ENCODE measurements around the gene CACNA2D3. TPM values are rescaled to one million over a fixed set of nuclear protein-coding genes. Genes with fewer than 3 reads are reported as not detected.
A peak's percentile ranks its signal among the peaks of the same experiment; 100 is the strongest.

CACNA2D3 gene
- total RNA-seq, 8 experiments from 2014 or later = 0.49 to 20.7 (median 9.7) TPM; not detected in 1

- in situ Hi-C loops (cut with MboI; ENCODE audit: low pct_unique_long_range_greater_than_20kb in 2 of 9, low sequenced_read_pairs in 9 of 9, unreplicated experiment in 9 of 9) = no loop called here
- H3K4me1 ChIP-seq (replicated peaks in 1 of 2) = peaks cover 8 to 16% of the 10 kb centered on the region in 2 donors
- no peak overlapping the region for H3K4me3 ChIP-seq
- H3K27ac ChIP-seq = no peak overlapping the region
- ATAC-seq (replicated peaks in 6 of 8) = peak; percentile 37 to 90 (median 67)
- 12 to 83% (median 25%) methylated on average over 1 to 5 of the region's 6 CpGs; no CpG with 5 or more reads in 4 of the 10 experiments for WGBS, 10 experiments
These were observed 65.9 kb downstream of the CACNA2D3 start for GRCh38 chr3:54188176-54188791.

GRCh38 chr3:54191220-54191619, 68.9 kb downstream of the CACNA2D3 start:
- no peak overlapping the region for H3K4me3 ChIP-seq
- H3K4me1 ChIP-seq (replicated peaks in 1 of 2) = peaks cover 9 to 22% of the 10 kb centered on the region in 2 donors
- no peak for ATAC-seq (replicated peaks in 6 of 8)
- 20 to 100% (median 67%) methylated on average over 1 to 4 of the region's 4 CpGs; no CpG with 5 or more reads in 3 of the 10 experiments for WGBS, 10 experiments
- H3K27ac ChIP-seq = no peak overlapping the region
- in situ Hi-C loops (cut with MboI; ENCODE audit: low pct_unique_long_range_greater_than_20kb in 2 of 9, low sequenced_read_pairs in 9 of 9, unreplicated experiment in 9 of 9) = no loop called here

GRCh38 chr3:54192026-54192425, 69.7 kb downstream of the CACNA2D3 start:
- 0 to 86% (median 20%) methylated on average over 1 of the region's 1 CpG; no CpG with 5 or more reads in 3 of the 10 experiments for WGBS, 10 experiments
- ATAC-seq (replicated peaks in 6 of 8) = no peak

GRCh38 chr3:54193093-54193492, 70.7 kb downstream of the CACNA2D3 start:
- 33 to 100% (median 75%) methylated on average over 1 of the region's 1 CpG; no CpG with 5 or more reads in 5 of the 10 experiments for WGBS, 10 experiments
- in situ Hi-C loops (cut with MboI; ENCODE audit: low pct_unique_long_range_greater_than_20kb in 2 of 9, low sequenced_read_pairs in 9 of 9, unreplicated experiment in 9 of 9) = no loop called here
- ATAC-seq (replicated peaks in 6 of 8) = no peak
- peaks cover 17 to 29% of the 10 kb centered on the region in 2 donors for H3K4me1 ChIP-seq (replicated peaks in 1 of 2)
- no peak overlapping the region for H3K4me3 ChIP-seq
- H3K27ac ChIP-seq = no peak overlapping the region

More at GRCh38 chr3:54192026-54192425, 69.7 kb downstream of the CACNA2D3 start:
- Histone ChIP-seq H3K27ac (no peak overlapping the region), H3K4me1 (replicated peaks in 1 of 2) (peaks cover 13 to 27% of the 10 kb centered on the region in 2 donors), H3K4me3 (no peak overlapping the region)
- in situ Hi-C loops (cut with MboI; ENCODE audit: low pct_unique_long_range_greater_than_20kb in 2 of 9, low sequenced_read_pairs in 9 of 9, unreplicated experiment in 9 of 9) = no loop called here

DNA sequence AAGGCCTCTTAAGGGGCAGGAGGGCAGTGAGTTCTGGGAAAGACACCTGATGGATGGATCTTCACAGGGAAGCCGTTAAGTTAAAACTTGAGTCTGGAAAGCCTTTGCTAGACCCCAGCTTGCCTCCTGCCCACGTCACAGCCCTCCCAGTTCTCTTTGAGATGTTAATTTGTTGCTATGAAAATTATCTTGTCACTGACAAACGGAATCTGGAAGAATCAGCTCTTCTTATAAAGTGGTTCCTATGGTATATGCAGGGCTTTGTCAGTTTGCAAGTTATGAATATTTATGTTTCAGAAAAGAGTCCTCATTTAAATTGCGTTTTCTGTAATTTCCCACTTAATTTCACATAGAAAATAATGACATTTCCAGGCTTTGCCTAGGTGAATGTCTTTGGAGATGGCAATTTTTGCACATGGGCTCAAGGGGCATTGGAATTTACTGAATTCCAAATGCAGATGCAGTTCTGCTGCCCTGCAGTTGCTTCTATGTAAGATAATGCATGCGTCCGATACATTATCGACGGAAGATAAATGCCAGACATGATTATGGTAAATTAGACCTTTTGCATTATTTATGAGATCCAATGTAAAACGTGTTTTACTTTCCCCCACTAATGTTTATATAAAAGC, 74.1 kb downstream of the CACNA2D3 start:
- no peak overlapping the region for H3K4me3 ChIP-seq
- WGBS, 10 experiments = 3 to 59% (median 27%) methylated on average over 3 to 7 of the region's 9 CpGs; no CpG with 5 or more reads in 1 of the 10 experiments
- peak in 5 of 8 experiments; percentile 17 to 79 (median 53) for ATAC-seq (replicated peaks in 6 of 8)
- in situ Hi-C loops (cut with MboI; ENCODE audit: low pct_unique_long_range_greater_than_20kb in 2 of 9, low sequenced_read_pairs in 9 of 9, unreplicated experiment in 9 of 9) = no loop called here
- peaks cover 24 to 31% of the 10 kb centered on the region in 2 donors for H3K4me1 ChIP-seq (replicated peaks in 1 of 2)
- H3K27ac ChIP-seq = no peak overlapping the region

GRCh38 chr3:54197509-54197908, 75.2 kb downstream of the CACNA2D3 start:
- WGBS, 10 experiments = 19 to 100% (median 80%) methylated on average over 2 to 6 of the region's 6 CpGs; no CpG with 5 or more reads in 3 of the 10 experiments
- ATAC-seq (replicated peaks in 6 of 8) = no peak
- in situ Hi-C loops (cut with MboI; ENCODE audit: low pct_unique_long_range_greater_than_20kb in 2 of 9, low sequenced_read_pairs in 9 of 9, unreplicated experiment in 9 of 9) = no loop called here
- Histone ChIP-seq H3K27ac (no peak overlapping the region), H3K4me3 (no peak overlapping the region), H3K4me1 (replicated peaks in 1 of 2) (peaks cover 20 to 33% of the 10 kb centered on the region in 2 donors)

DNA sequence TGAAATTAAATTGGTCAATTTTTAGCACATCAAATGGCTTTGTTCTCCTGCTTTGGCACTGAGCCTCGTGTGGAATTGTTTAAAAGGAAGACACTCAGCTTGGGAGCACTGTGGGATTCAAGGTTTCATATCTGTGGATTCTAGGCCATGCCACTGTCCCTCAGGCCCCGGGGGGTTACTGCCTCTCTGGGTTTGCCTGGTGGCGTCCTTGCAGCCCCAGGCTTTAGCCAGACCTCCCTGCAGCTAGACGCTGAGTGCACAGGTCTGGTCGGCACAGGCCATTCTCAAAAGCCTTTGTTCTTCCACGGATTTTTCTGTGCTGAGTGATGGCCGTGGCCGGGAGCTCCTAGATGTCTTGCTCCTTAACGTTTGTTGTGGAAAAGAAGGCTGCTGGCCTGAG, 76.2 kb downstream of the CACNA2D3 start:
- ATAC-seq (replicated peaks in 6 of 8) = peak in 6 of 8 experiments; percentile 41 to 93 (median 81)
- Histone ChIP-seq H3K4me3 (no peak overlapping the region), H3K4me1 (replicated peaks in 1 of 2) (peaks cover 23 to 38% of the 10 kb centered on the region in 2 donors), H3K27ac (no peak overlapping the region)
- 24 to 68% (median 36%) methylated on average over 3 to 7 of the region's 9 CpGs; no CpG with 5 or more reads in 1 of the 10 experiments for WGBS, 10 experiments
- in situ Hi-C loops (cut with MboI; ENCODE audit: low pct_unique_long_range_greater_than_20kb in 2 of 9, low sequenced_read_pairs in 9 of 9, unreplicated experiment in 9 of 9) = no loop called here

GRCh38 chr3:54202054-54202453, 79.7 kb downstream of the CACNA2D3 start:
- ATAC-seq (replicated peaks in 6 of 8) = peak in 5 of 8 experiments; percentile 38 to 67 (median 59)
- H3K4me1 ChIP-seq (replicated peaks in 1 of 2) = peaks cover 18 to 27% of the 10 kb centered on the region in 2 donors
- 0 to 87% (median 65%) methylated on average over 1 to 5 of the region's 5 CpGs; no CpG with 5 or more reads in 2 of the 10 experiments for WGBS, 10 experiments
- H3K4me3 ChIP-seq = no peak overlapping the region
- in situ Hi-C loops (cut with MboI; ENCODE audit: low pct_unique_long_range_greater_than_20kb in 2 of 9, low sequenced_read_pairs in 9 of 9, unreplicated experiment in 9 of 9) = no loop called here
- peak overlapping the region in 1 of 2 donors; percentile 9 for H3K27ac ChIP-seq

DNA sequence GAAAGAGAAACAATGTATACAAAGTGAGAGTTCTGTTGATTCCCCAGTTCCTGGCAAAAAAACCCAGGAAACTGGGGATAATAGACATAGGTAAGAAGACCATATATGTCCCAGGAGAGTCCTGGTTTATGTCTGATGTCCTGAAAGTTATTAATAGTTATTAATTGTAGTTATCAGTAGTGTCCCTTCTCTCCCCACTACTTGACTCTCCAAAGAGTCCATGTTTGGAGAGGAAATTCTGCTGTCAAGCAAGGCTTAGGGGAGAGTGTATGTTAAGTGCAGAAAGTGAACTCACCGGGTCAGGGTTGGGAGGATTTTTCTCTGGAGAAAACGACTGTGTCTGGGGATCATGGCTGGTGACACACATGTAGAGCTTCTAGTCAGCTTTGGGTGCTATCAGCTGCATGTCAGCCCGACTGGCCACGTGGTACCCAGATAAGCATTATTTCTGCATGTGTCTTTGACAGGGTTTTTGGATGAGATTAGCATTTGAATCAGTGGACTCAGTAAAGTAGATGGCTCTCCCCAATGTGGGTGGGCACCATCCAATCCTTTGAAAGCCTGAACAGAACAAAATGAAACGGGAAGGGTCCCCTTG, 80.4 kb downstream of the CACNA2D3 start:
- 0 to 80% (median 29%) methylated on average over 1 to 3 of the region's 5 CpGs; no CpG with 5 or more reads in 5 of the 10 experiments for WGBS, 10 experiments
- peaks cover 17 to 25% of the 10 kb centered on the region in 2 donors for H3K4me1 ChIP-seq (replicated peaks in 1 of 2)
- in situ Hi-C loops (cut with MboI; ENCODE audit: low pct_unique_long_range_greater_than_20kb in 2 of 9, low sequenced_read_pairs in 9 of 9, unreplicated experiment in 9 of 9) = no loop called here
- H3K4me3 ChIP-seq = no peak overlapping the region
- peak in 2 of 8 experiments; percentile 26 to 32 for ATAC-seq (replicated peaks in 6 of 8)
- peak overlapping the region in 1 of 2 donors; percentile 9 for H3K27ac ChIP-seq

DNA sequence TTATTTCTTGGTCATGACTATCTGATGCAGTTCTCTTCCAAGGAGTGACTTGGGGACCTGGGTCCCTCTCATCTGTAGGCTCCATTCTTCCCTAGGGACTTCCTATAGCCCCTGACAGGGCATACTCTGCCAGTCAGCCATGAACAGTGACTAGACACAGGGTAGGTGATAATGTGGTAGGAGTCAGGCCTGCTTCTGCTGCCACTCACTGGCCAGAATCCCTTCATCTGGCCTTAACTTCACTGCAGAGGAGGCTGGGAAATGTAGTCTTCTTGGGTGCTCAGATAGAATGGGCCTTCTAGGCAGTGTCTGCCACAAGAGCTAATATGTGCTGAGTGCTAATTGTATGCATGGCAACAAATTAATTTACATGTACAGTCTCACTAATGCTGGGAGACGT, 84.5 kb downstream of the CACNA2D3 start:
- WGBS, 10 experiments = 20 to 100% methylated on average over 1 of the region's 1 CpG; no CpG with 5 or more reads in 8 of the 10 experiments
- H3K4me1 ChIP-seq (replicated peaks in 1 of 2) = peaks cover 7 to 16% of the 10 kb centered on the region in 2 donors
- H3K4me3 ChIP-seq = no peak overlapping the region
- in situ Hi-C loops (cut with MboI; ENCODE audit: low pct_unique_long_range_greater_than_20kb in 2 of 9, low sequenced_read_pairs in 9 of 9, unreplicated experiment in 9 of 9) = no loop called here
- no peak overlapping the region for H3K27ac ChIP-seq
- ATAC-seq (replicated peaks in 6 of 8) = peak in 5 of 8 experiments; percentile 24 to 71 (median 48)

DNA sequence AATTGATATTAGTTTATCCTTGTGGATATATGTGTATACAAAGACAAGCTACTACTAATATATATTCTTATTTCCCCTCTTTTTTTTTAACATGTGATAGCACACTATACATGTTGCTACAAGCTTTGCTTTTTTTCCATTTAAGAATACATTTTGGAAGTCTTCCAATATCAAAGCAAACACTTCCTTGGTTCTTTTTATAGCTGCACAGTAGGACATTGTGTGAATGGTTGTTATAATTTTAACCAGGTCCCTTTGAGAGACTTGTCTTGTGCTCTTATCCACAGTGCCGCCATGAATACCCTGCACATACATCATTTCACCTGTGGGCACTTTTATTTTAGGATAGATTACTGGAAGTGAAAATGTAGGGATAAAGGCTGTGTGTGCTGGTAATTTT, 88.7 kb downstream of the CACNA2D3 start:
- Histone ChIP-seq H3K4me3 (no peak overlapping the region), H3K27ac (no peak overlapping the region), H3K4me1 (replicated peaks in 1 of 2) (no peaks in the 10 kb centered on the region)
- no peak for ATAC-seq (replicated peaks in 6 of 8)
- in situ Hi-C loops (cut with MboI; ENCODE audit: low pct_unique_long_range_greater_than_20kb in 2 of 9, low sequenced_read_pairs in 9 of 9, unreplicated experiment in 9 of 9) = no loop called here
- 20 to 100% (median 88%) methylated on average over 1 of the region's 1 CpG; no CpG with 5 or more reads in 5 of the 10 experiments for WGBS, 10 experiments

DNA sequence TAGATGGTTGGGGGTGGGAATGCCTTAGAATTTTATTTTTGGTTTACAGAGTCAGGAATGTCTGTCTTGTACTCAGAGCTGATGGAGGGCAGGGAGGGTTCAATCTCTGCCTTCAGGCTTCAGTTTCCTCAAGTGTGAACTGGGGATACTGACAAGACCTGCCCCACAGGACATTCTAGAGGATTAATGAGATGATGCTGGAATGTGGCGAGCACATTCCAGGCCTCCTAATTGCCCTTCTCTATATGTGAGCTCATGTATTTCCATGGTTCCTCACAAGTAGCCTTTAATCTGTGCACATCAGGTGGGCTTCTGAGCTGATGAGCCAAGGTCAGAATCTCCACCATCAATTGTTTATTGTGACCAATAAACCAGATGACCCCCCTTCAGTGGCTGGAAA, 90.4 kb downstream of the CACNA2D3 start:
- Histone ChIP-seq H3K27ac (no peak overlapping the region), H3K4me1 (replicated peaks in 1 of 2) (no peaks in the 10 kb centered on the region), H3K4me3 (no peak overlapping the region)
- 75 to 100% methylated on average over 1 of the region's 1 CpG; no CpG with 5 or more reads in 8 of the 10 experiments for WGBS, 10 experiments
- in situ Hi-C loops (cut with MboI; ENCODE audit: low pct_unique_long_range_greater_than_20kb in 2 of 9, low sequenced_read_pairs in 9 of 9, unreplicated experiment in 9 of 9) = no loop called here
- no peak for ATAC-seq (replicated peaks in 6 of 8)

GRCh38 chr3:54213907-54214306, 91.6 kb downstream of the CACNA2D3 start:
- H3K4me1 ChIP-seq (replicated peaks in 1 of 2) = no peaks in the 10 kb centered on the region
- H3K27ac ChIP-seq = no peak overlapping the region
- peak in 1 of 8 experiments; percentile 46 for ATAC-seq (replicated peaks in 6 of 8)
- 0 to 86% (median 40%) methylated on average over 1 to 2 of the region's 2 CpGs; no CpG with 5 or more reads in 2 of the 10 experiments for WGBS, 10 experiments
- no peak overlapping the region for H3K4me3 ChIP-seq
- in situ Hi-C loops (cut with MboI; ENCODE audit: low pct_unique_long_range_greater_than_20kb in 2 of 9, low sequenced_read_pairs in 9 of 9, unreplicated experiment in 9 of 9) = no loop called here

Data from motor neuron (in vitro differentiated cells).